Endothelial cell of umbilical vein (primary cell): ENCODE measurements around the gene TRPM7. TPM values are rescaled to one million over a fixed set of nuclear protein-coding genes. Genes with fewer than 3 reads are reported as not detected.

Source experiments
- BruUV-seq: library from RNA; stranded (reverse); fragments of 400-500 nt; replicated peaks from 2 replicates; lab custom pipeline; 2021; lab: Mats Ljungman, UMichigan
- CTCF ChIA-PET: fragments of 300-600, 350-600 bp; sonication (Branson Sonifier 250); formaldehyde crosslinking; loops from one replicate; lab custom pipeline; 2021; ENCODE audit warnings: antibody characterized with exemption, inconsistent platforms; lab: Charles Lee
- POLR2A ChIA-PET: fragments of 300-600, 350-600 bp; sonication (Branson Sonifier 250); formaldehyde crosslinking; loops from one replicate; lab custom pipeline; 2021; ENCODE audit warnings: antibody characterized with exemption, inconsistent platforms; lab: Charles Lee
- DNase-seq: peaks from one replicate; pipeline ENCODE4 v3.0.0-alpha.2; 2011; ENCODE audit warnings: low read depth, low spot score
- FAIRE-seq: peaks from 2 replicates; lab custom pipeline; 2011; peaks lifted over from hg19 to GRCh38; lab: Jason Lieb, UNC
- H2AFZ ChIP-seq: 2 replicates; pipeline ENCODE4 v1.6.0; 2012; ENCODE audit warnings: low read depth, low read length, control low read depth, inconsistent platforms
- H3K27ac ChIP-seq: 2 replicates; pipeline ENCODE4 v1.5.1; 2011; ENCODE audit warnings: low read depth, mild to moderate bottlenecking, control low read depth, low read length, moderate library complexity; ENCODE audit not compliant: insufficient read depth
- H3K27me3 ChIP-seq, 2 experiments: 2 replicates each; pipeline versions ENCODE4 v1.6.0 to v1.6.1; 2011; ENCODE audit warnings: low read length in 2 of 2, mixed read lengths in 1 of 2; ENCODE audit not compliant: control insufficient read depth in 2 of 2, insufficient read depth in 2 of 2
- H3K36me3 ChIP-seq, 2 experiments: 2 replicates in 1 of 2; 3 replicates in 1 of 2; pipeline ENCODE4 v1.5.1; 2011; ENCODE audit warnings: low read length in 2 of 2, mild to moderate bottlenecking in 1 of 2, moderate library complexity in 1 of 2; ENCODE audit not compliant: control insufficient read depth in 2 of 2, insufficient read depth in 2 of 2; ENCODE audit errors: extremely low read depth in 1 of 2
- H3K4me1 ChIP-seq: 3 replicates; pipeline ENCODE4 v1.5.1; 2011; ENCODE audit warnings: mild to moderate bottlenecking, low read length; ENCODE audit not compliant: control insufficient read depth, insufficient read depth; ENCODE audit errors: extremely low read depth
- H3K4me2 ChIP-seq: 2 replicates; pipeline ENCODE4 v1.6.1; 2011; ENCODE audit warnings: low read length, control low read depth, mixed read lengths; ENCODE audit not compliant: insufficient read depth
- H3K4me3 ChIP-seq, 3 experiments: fragments of 200-600 bp in 1 of 3; sonication (generic), shearing (Covaris generic) in 1 of 3; replicated peaks in 1 of 3; 2 replicates each; pipeline ENCODE4 v1.5.1; 2011 to 2016; ENCODE audit warnings: control low read depth in 3 of 3, low read length in 3 of 3, mild to moderate bottlenecking in 2 of 3, inconsistent platforms in 1 of 3, low read depth in 1 of 3, moderate library complexity in 1 of 3; ENCODE audit not compliant: insufficient read depth in 1 of 3
- H3K79me2 ChIP-seq: 2 replicates; pipeline ENCODE4 v1.6.0; 2012; ENCODE audit warnings: low read length, inconsistent platforms; ENCODE audit not compliant: control insufficient read depth, insufficient read depth
- H3K9ac ChIP-seq: replicated peaks from 2 replicates; pipeline ENCODE3; 2011; ENCODE audit warnings: low read length, control low read depth; ENCODE audit not compliant: insufficient read depth; ENCODE audit errors: extremely low read depth
- H3K9me1 ChIP-seq: replicated peaks from 3 replicates; pipeline ENCODE4 v1.6.0; 2011; ENCODE audit warnings: mild to moderate bottlenecking, low read length; ENCODE audit not compliant: control insufficient read depth, insufficient read depth; ENCODE audit errors: extremely low read depth
- H3K9me3 ChIP-seq: replicated peaks from 2 replicates; pipeline ENCODE4 v1.5.1; 2012; ENCODE audit warnings: low read length, inconsistent platforms; ENCODE audit not compliant: control insufficient read depth, insufficient read depth
- H4K20me1 ChIP-seq: replicated peaks from 2 replicates; pipeline ENCODE3; 2011; ENCODE audit warnings: mild to moderate bottlenecking, low read length; ENCODE audit not compliant: control insufficient read depth, insufficient read depth; ENCODE audit errors: extremely low read depth
- EZH2 ChIP-seq: IDR thresholded peaks from 2 replicates; pipeline ENCODE4 v1.6.1; 2012; ENCODE audit warnings: borderline replicate concordance, low read depth, mild to moderate bottlenecking, moderate library complexity, low read length, inconsistent platforms; ENCODE audit not compliant: severe bottlenecking
- FOS ChIP-seq: IDR thresholded peaks from 2 replicates; pipeline ENCODE4 v1.6.1; 2011; ENCODE audit warnings: mild to moderate bottlenecking, low read length, moderate library complexity, borderline replicate concordance; ENCODE audit not compliant: insufficient read depth
- JUN ChIP-seq: IDR thresholded peaks from 2 replicates; pipeline ENCODE4 v1.6.1; 2011; ENCODE audit warnings: borderline replicate concordance, low read depth; ENCODE audit not compliant: insufficient read length, insufficient read depth
- MYC ChIP-seq: IDR thresholded peaks from one replicate; pipeline ENCODE4 v1.6.1; 2011; ENCODE audit warnings: mild to moderate bottlenecking, low read depth, low read length
- POLR2A ChIP-seq: IDR thresholded peaks from 2 replicates; pipeline ENCODE4 v1.6.1; 2012; ENCODE audit warnings: low read depth, mild to moderate bottlenecking, control low read depth, low read length
- POLR2AphosphoS5 ChIP-seq: IDR thresholded peaks from 2 replicates; pipeline ENCODE4 v1.6.1; 2012; ENCODE audit warnings: low read depth, mild to moderate bottlenecking, control low read depth, low read length, moderate library complexity; ENCODE audit not compliant: insufficient read depth
- dilution Hi-C: fragments of 300-500 bp; cut with MboI; formaldehyde crosslinking; loops from one replicate; pipeline ENCODE4 v1.15.0; 2019; ENCODE audit warnings: low sequenced_read_pairs; ENCODE audit not compliant: extremely low pct_ligation_motif_present
- intact Hi-C: fragments of 100-400 bp; cut with micrococcal nuclease; formaldehyde crosslinking; loops from one replicate; pipeline ENCODE4 v1.10.0; 2022
- polyA plus RNA-seq, 4 experiments: library from polyadenylated mRNA; depleted of rRNA in 3 of 4; stranded (reverse) in 3 of 4; unstranded in 1 of 4; fragments of >200 nt; gene quantifications; 2 replicates each; pipeline versions ENCODE4 v1.2.1 to v1.2.3, GENCODE V29; 2011 to 2012; ENCODE audit warnings: missing spikeins in 1 of 4
- total RNA-seq: library from RNA; stranded (reverse); gene quantifications from 2 replicates; pipeline ENCODE4 v1.2.3, GENCODE V29; 2021
- TF ChIP-seq, protein P1 (sequence below), 2 donors: IDR thresholded peaks; 1 replicate in 1 of 2; 2 replicates in 1 of 2; pipeline ENCODE4 v1.5.1; 2011; ENCODE audit warnings: low read length in 2 of 2, mild to moderate bottlenecking in 2 of 2, moderate library complexity in 2 of 2, control low read depth in 1 of 2, inconsistent platforms in 1 of 2, low read depth in 1 of 2; ENCODE audit not compliant: insufficient read depth in 1 of 2; ENCODE audit errors: extremely low read depth in 1 of 2
- TF ChIP-seq, protein P2 (sequence below): IDR thresholded peaks from 2 replicates; pipeline ENCODE4 v1.6.1; 2011; ENCODE audit not compliant: insufficient read depth, insufficient read length

Gene TRPM7
- total and polyA plus RNA-seq, 2 donors (not counting 3 experiments of a cell fraction or from before 2014, with no cell fraction given) = 6.4 to 34.8 TPM

DNA sequence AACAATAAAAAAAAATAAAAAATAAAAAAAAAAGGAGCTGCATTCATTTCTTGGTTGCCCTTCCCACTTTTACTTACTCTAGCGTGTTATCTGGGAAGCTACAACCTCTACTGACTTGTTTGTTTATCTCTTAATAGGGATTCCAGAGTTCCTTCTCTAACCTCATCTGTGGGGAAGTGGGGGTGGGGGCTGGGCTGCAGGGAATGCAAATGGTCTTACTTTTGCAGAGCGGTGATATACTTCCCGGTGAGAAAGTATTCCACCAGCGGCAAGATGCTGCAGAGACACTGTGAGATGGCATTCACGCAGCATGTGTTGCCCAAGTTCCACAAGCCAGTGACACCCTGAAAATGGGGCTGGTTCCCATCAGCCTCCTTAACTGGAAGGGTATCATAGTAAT, 142.2 kb downstream of the TRPM7 start:
- no peaks in the 10 kb centered on the region for H3K79me2 ChIP-seq
- no peak overlapping the region for H3K9ac ChIP-seq
- no peak overlapping the region for H3K4me3 ChIP-seq
- no TSS peak for BruUV-seq
- no peak for DNase-seq
- H3K4me1 ChIP-seq = no peaks in the 10 kb centered on the region
- no peaks in the 10 kb centered on the region for H3K9me1 ChIP-seq
- POLR2A ChIA-PET = no interaction called here
- dilution Hi-C loops = no loop called here
- peaks cover 0 to 3% of the 10 kb centered on the region in 2 experiments for H3K27me3 ChIP-seq
- no peaks in the 10 kb centered on the region for H3K36me3 ChIP-seq
- FAIRE-seq = no peak
- H3K4me2 ChIP-seq = no peak overlapping the region
- H2AFZ ChIP-seq = no peak overlapping the region
- H4K20me1 ChIP-seq = no peaks in the 10 kb centered on the region
- no peaks in the 10 kb centered on the region for H3K9me3 ChIP-seq
- TF ChIP-seq FOS = no peak
- TF ChIP-seq, protein P1, sequence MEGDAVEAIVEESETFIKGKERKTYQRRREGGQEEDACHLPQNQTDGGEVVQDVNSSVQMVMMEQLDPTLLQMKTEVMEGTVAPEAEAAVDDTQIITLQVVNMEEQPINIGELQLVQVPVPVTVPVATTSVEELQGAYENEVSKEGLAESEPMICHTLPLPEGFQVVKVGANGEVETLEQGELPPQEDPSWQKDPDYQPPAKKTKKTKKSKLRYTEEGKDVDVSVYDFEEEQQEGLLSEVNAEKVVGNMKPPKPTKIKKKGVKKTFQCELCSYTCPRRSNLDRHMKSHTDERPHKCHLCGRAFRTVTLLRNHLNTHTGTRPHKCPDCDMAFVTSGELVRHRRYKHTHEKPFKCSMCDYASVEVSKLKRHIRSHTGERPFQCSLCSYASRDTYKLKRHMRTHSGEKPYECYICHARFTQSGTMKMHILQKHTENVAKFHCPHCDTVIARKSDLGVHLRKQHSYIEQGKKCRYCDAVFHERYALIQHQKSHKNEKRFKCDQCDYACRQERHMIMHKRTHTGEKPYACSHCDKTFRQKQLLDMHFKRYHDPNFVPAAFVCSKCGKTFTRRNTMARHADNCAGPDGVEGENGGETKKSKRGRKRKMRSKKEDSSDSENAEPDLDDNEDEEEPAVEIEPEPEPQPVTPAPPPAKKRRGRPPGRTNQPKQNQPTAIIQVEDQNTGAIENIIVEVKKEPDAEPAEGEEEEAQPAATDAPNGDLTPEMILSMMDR (IDR thresholded peaks at IDR 0.05; ENCODE audit: extremely low read depth in 1 of 2, insufficient read depth in 1 of 2, low read depth in 1 of 2, low read length in 2 of 2) = no peak
- TF ChIP-seq POLR2A = no peak
- no peak for TF ChIP-seq EZH2
- TF ChIP-seq MYC = no peak
- TF ChIP-seq JUN = no peak
- TF ChIP-seq, protein P2, sequence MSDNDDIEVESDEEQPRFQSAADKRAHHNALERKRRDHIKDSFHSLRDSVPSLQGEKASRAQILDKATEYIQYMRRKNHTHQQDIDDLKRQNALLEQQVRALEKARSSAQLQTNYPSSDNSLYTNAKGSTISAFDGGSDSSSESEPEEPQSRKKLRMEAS = no peak
- no peak for TF ChIP-seq POLR2AphosphoS5
- CTCF ChIA-PET = interaction anchor here (2.1 kb wide), 1 partner anchor 10 kb away, joined by 4 read pairs; no protein-coding TSS in a partner anchor
- intact Hi-C loops = no loop called here
- no peak overlapping the region for H3K27ac ChIP-seq
